Upper lobe of left lung (tissue), 6 donors: ENCODE results near the gene ANXA2. TPM values are rescaled to one million over a fixed set of nuclear protein-coding genes. Genes with fewer than 3 reads are reported as not detected.

Source experiments
- ATAC-seq, 2 donors: fragments of 200-7000 bp; cut with Tn5 transposase; one replicate each; pipeline ENCODE4 v1.9.1; 2022; ENCODE audit warnings: mild to moderate bottlenecking in 2 of 2, moderate library complexity in 2 of 2; ENCODE audit not compliant: low FRiP score in 2 of 2
- DNase-seq, 2 donors: peaks; one replicate each; pipeline ENCODE4 v3.0.0-alpha.2; 2019 to 2020
- H3K27ac ChIP-seq, 4 donors: fragments of 200-600 bp; sonication (generic); one replicate each; pipeline ENCODE4 v1.5.1; 2016 to 2019
- H3K27me3 ChIP-seq, 4 donors: fragments of 200-600 bp; sonication (generic); one replicate each; pipeline ENCODE4 v1.5.1; 2017 to 2019
- H3K36me3 ChIP-seq, 4 donors: fragments of 200-600 bp; sonication (generic); one replicate each; pipeline ENCODE4 v1.5.1; 2016 to 2019
- H3K4me1 ChIP-seq, 4 donors: fragments of 200-600 bp; sonication (generic); one replicate each; pipeline ENCODE4 v1.5.1; 2018 to 2019
- H3K4me3 ChIP-seq, 4 donors: fragments of 200-600 bp; sonication (generic); one replicate each; pipeline ENCODE4 v1.5.1; 2017 to 2019; ENCODE audit warnings: mild to moderate bottlenecking in 2 of 4, moderate library complexity in 1 of 4
- H3K9me3 ChIP-seq, 4 donors: fragments of 200-600 bp; sonication (generic); one replicate each; pipeline ENCODE4 v1.5.1; 2018 to 2019
- CTCF ChIP-seq, 6 experiments: fragments of 450-650 bp in 4 of 6; fragments of 200-600 bp in 2 of 6; sonication (generic) in 2 of 6; IDR thresholded peaks; one replicate each; pipeline ENCODE4 v1.5.1; 2016 to 2019; ENCODE audit warnings: antibody characterized with exemption in 6 of 6
- EP300 ChIP-seq, 4 donors: sonication (generic); formaldehyde crosslinking; IDR thresholded peaks; one replicate each; pipeline ENCODE4 v1.5.1; 2017; ENCODE audit warnings: antibody characterized with exemption in 4 of 4, control low read depth in 2 of 4
- POLR2A ChIP-seq, 4 donors: fragments of 450-650 bp; IDR thresholded peaks; one replicate each; pipeline ENCODE4 v1.5.1; 2016 to 2017; ENCODE audit warnings: antibody characterized with exemption in 4 of 4, mild to moderate bottlenecking in 2 of 4
- POLR2AphosphoS5 ChIP-seq, 2 donors: sonication (generic); formaldehyde crosslinking; IDR thresholded peaks; one replicate each; pipeline ENCODE4 v1.5.1; 2017; ENCODE audit warnings: antibody characterized with exemption in 2 of 2
- WGBS, 2 donors: methylation state at CpG; one replicate each; pipeline ENCODE4 v1.1.5; 2017 to 2018; 5-methylcytosine and 5-hydroxymethylcytosine counted together
- total RNA-seq, 6 donors: library from RNA; depleted of rRNA in 4 of 6; stranded (reverse); fragments of >200 nt in 4 of 6; gene quantifications; one replicate each; pipeline versions ENCODE4 v1.1.0 to v1.2.1, GENCODE V29; 2016 to 2021
- donor health status: DM: no; HTN: no; CAD: no; lungs with moderate emphysema.
- donor health status: DM: no; HTN: yes; CAD: no; lungs with severe emphysema.

ANXA2 gene
- total RNA-seq, 6 donors from 2014 or later = 394 to 1,774 (median 1,094) TPM

GRCh38 chr15:60394689-60395097 lies 3.1 kb downstream of the ANXA2 start:
- TF ChIP-seq POLR2AphosphoS5 (IDR thresholded peaks at IDR 0.05) (no peak), CTCF (IDR thresholded peaks at IDR 0.05) (no peak), POLR2A (IDR thresholded peaks at IDR 0.05) (no peak), EP300 (IDR thresholded peaks at IDR 0.05) (no peak)
- WGBS, 2 donors = 50 to 60% methylated on average over 1 of the region's 1 CpG
- H3K4me1 ChIP-seq = peaks cover 72 to 81% (median 76%) of the 10 kb centered on the region in 4 donors
- H3K27me3 ChIP-seq = no peaks in the 10 kb centered on the region
- DNase-seq (no peak), ATAC-seq (no peak)
- H3K27ac ChIP-seq = peak overlapping the region; percentile 99 to 100 (median 99)
- H3K4me3 ChIP-seq = peak overlapping the region in 1 of 4 donors; percentile 93
- no peaks in the 10 kb centered on the region for H3K9me3 ChIP-seq
- peaks cover 0 to 23% (median 2%) of the 10 kb centered on the region in 4 donors for H3K36me3 ChIP-seq

DNA sequence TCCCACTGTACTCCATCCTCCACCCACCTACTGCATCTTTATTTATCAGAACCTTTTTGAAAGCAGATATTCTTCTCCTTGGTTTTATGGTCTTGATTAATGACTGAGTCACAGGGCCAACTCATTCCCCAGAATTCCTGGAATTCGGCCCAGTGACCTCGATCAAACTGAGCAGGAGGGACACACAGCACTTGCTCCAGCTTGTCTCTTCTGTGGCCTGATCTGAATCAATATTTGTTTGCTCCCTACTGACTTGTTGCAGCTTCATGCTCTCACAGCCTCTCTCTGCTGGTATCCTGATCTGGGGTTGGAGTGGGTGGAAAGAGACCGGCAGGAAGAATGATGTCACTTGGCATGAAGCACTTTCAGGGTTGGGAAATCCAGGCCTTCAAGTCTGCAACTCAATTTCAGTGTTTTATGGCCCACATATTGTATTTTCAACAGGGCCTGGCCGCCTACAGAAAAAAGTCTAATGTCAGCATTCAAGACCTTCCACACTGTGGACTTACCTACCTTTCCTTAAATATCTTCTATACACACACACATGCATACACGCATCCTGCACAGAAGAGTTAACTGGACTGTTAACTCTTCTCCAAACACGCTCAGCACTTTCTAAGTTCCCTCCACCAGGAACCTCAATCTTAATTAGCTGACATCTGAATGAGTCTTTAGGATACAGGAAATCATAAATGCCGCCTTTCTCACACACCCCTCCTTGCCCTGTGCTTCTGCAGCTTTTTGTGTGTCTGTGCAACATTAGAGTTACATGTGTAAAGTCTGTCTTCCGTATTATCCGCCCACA lies 4.6 kb downstream of the ANXA2 start:
- Histone ChIP-seq H3K9me3 (no peaks in the 10 kb centered on the region), H3K4me3 (peak overlapping the region in 2 of 4 donors; percentile 1 to 93)

DNA sequence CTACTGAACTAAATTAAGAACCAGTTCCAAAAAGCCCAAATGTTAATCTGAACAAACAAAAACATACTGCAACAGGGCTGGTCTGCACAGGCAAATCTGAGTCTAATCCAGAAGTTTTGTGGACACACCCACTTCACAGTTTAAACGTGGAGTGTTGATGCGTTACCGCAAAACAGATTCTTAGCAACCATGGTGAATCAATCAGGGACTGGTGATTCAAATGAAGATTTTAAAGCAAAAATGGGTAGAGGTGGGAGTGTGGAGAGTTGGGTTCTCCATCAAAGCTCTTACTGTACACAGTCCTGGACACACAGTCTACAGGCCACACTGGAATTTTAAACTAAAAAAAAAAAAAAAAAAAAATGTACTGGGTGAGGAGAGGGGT lies 5.2 kb downstream of the ANXA2 start:
- peak overlapping the region in 1 of 4 donors; percentile 93 for H3K4me3 ChIP-seq
- ATAC-seq (peak in 1 of 2 donors; percentile 54), DNase-seq (no peak)
- peaks cover 82 to 89% (median 86%) of the 10 kb centered on the region in 4 donors for H3K4me1 ChIP-seq
- 23 to 35% methylated on average over 3 of the region's 3 CpGs for WGBS, 2 donors
- no peaks in the 10 kb centered on the region for H3K9me3 ChIP-seq
- H3K27me3 ChIP-seq = no peaks in the 10 kb centered on the region
- peak overlapping the region; percentile 99 to 100 (median 99) for H3K27ac ChIP-seq
- peaks cover 0 to 23% (median 2%) of the 10 kb centered on the region in 4 donors for H3K36me3 ChIP-seq
- no peak for TF ChIP-seq POLR2AphosphoS5 (IDR thresholded peaks at IDR 0.05)
- peak in 1 of 4 donors; percentile 30 for TF ChIP-seq EP300 (IDR thresholded peaks at IDR 0.05)

More for the DNA sequence above, 4.6 kb downstream of the ANXA2 start:
- H3K27ac ChIP-seq = peak overlapping the region; percentile 99 to 100 (median 99)
- H3K4me1 ChIP-seq = peaks cover 80 to 91% (median 84%) of the 10 kb centered on the region in 4 donors
- DNase-seq (peak in 1 of 2 donors; percentile 85), ATAC-seq (peak; percentile 56 to 62)
- WGBS, 2 donors = 32 to 42% methylated on average over 9 of the region's 9 CpGs
- H3K27me3 ChIP-seq = no peaks in the 10 kb centered on the region
- TF ChIP-seq EP300 (IDR thresholded peaks at IDR 0.05) (peak in 2 of 4 donors; percentile 29 to 75), POLR2A (IDR thresholded peaks at IDR 0.05) (peak in 2 of 4 donors; percentile 26 to 37), CTCF (IDR thresholded peaks at IDR 0.05) (no peak), POLR2AphosphoS5 (IDR thresholded peaks at IDR 0.05) (peak; percentile 69 to 79)
- peaks cover 0 to 23% (median 2%) of the 10 kb centered on the region in 4 donors for H3K36me3 ChIP-seq

- no peaks in the 10 kb centered on the region for H3K9me3 ChIP-seq
- ATAC-seq (no peak), DNase-seq (no peak)
- WGBS, 2 donors = 35 to 36% methylated on average over 4 of the region's 4 CpGs
- TF ChIP-seq POLR2AphosphoS5 (IDR thresholded peaks at IDR 0.05) (no peak), EP300 (IDR thresholded peaks at IDR 0.05) (no peak), POLR2A (IDR thresholded peaks at IDR 0.05) (no peak), CTCF (IDR thresholded peaks at IDR 0.05) (no peak)
- no peaks in the 10 kb centered on the region for H3K27me3 ChIP-seq
- H3K27ac ChIP-seq = peak overlapping the region; percentile 19 to 99 (median 99)
- peaks cover 0 to 23% (median 2%) of the 10 kb centered on the region in 4 donors for H3K36me3 ChIP-seq
- H3K4me3 ChIP-seq = peak overlapping the region in 1 of 4 donors; percentile 14
- H3K4me1 ChIP-seq = peaks cover 81 to 91% (median 88%) of the 10 kb centered on the region in 4 donors
Measured at GRCh38 chr15:60391722-60392315, 6.0 kb downstream of the ANXA2 start.
